Bone marrow (tissue), 2 donors: ENCODE data around the gene PATJ.

Experiments used
- DNase-seq, 2 donors: peaks; one replicate each; lab custom pipeline; 2025; lab: John Stamatoyannopoulos, UW

The PATJ gene

GRCh38 chr1:62052946-62053345 is 310.7 kb downstream of the PATJ start:
- no peak for DNase-seq

- no peak for DNase-seq
Measured at GRCh38 chr1:62054188-62054587, 311.9 kb downstream of the PATJ start.

GRCh38 chr1:62057230-62057629 is 314.9 kb downstream of the PATJ start:
- no peak for DNase-seq

DNA sequence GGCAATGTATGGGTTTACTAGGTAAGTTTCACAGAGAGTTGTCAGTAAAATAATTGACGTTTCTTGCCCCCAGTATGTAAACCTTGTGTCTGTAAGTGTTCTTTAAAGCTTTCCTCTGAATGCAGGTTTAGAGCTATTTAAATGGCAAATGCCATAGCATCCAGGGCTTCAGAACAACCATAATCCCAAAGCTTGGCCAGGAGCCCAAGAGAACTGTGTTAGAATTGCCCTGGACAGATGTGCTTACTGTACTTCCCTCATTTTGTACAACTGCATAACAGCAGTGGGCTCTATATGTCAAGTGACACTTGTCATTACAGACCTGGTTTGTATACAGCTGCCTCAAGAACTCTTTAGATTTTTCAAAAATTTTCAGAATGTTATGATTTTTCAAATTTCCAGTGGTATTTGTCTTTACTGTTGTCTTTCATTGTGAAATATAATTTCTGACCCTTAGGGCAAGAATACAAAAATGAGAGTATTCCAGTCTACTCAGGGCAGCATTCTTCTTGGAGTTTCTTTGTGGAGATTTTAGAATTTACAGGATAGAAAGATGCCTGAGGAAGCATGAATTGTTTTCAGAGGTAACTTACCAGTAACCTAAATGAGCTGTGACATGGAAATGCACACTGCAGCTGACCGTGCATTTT is 315.5 kb downstream of the PATJ start:
- no peak for DNase-seq

DNA sequence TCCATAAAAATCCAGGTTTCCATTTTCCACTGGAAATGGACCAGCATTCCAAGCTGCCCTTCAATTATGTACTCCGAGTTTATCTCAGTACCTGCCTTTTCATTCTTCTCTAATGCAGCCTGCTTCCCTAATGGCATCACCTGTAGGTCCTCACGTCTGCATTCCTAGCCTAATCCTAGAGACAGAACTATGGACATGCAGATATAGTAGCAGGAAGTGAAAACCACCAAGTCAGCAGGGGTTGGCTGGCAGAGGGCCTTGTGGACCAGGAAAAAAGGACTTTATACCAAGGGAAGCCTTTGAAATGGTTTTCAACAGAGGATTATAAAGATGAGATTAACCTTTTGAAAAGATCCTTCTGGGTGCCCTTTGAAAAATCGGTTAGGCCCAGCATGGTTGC is 316.7 kb downstream of the PATJ start:
- no peak for DNase-seq

DNA sequence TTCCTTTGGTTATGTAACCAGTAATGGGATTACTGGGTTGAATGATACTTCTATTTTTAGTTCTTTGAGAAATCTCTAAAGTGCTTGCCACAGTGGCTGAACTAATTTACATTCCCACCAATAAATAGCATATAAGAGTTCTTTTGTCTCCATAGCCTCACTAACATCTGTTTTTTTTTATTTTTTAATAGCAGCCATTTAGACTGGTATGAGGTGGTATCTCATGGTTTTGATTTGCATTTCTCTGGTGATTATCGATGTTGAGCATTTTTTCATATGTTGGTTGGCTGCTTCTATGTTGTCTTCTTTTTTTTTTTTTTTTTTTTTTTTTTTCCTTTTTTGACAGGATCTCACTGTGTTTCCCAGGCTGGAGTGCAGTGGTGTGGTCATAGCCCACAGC is 319.8 kb downstream of the PATJ start:
- DNase-seq: no peak

DNA sequence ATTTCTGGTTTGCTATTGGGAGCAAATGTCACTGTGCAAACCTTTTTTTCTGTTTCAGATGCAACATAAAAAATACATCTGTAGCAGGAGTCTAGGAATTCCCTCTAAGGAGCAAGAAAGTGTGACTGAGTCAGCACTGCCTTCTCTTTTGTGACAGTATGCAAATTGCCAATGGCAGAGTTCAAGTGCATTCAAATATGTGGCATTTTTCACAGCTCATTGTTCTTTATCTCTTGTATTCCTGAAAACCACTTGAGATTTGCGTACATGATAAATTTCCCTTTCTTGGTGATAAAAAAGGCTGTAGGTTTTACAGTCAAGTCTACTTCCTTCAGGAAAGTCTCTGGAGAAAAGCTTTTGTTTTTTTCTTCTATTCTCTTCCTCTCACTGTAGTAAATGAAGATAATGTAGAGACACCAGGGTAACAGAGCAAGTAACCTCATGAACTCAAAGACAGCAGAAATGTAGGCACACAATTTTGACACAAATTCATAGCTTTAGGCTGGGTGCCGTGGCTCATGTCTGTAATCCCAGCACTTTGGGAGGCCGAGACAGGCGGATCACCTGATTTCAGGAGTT is 322.6 kb downstream of the PATJ start:
- no peak for DNase-seq

- DNase-seq: no peak
Measured at GRCh38 chr1:62066713-62067112, 324.4 kb downstream of the PATJ start.

DNA sequence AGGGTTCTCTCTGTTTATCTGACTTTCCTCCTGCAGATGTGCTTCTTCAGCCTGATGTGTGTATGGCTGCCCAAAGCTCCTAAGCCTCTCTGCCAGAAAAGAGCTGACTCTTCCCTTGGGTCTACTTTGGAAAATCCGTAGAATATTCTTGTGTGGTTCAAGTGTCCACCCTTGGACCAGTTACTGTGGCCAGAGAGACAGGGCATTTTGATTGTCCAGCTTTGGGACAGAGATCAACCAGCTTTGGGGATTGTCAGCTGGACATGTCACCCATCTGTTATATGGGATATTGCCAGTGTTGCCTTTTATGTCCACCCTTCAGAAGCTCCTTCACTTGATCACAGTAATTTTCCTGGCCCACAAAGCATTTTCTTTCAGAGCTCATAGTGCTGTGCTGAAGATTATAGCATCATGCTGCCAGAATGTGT is 326.1 kb downstream of the PATJ start:
- DNase-seq: no peak

DNA sequence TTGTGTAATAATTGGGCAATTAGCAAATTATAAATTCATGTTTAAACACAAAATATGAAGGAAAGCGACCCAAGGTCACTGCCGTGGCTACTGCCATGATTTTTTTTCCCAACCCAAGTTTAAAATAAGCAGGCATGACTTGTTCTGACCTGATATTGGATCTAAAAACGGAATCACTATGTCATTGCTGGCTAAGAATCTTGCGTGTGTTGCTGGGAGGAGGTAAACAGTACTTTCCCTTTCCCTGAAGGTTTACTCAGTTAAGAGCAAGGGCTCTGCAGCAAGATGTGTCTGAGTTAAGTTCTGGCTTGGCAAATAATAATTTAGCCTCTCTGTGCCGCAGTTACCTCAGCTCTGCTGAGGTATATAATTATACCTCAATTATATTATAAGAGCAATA is 326.7 kb downstream of the PATJ start:
- no peak for DNase-seq

DNA sequence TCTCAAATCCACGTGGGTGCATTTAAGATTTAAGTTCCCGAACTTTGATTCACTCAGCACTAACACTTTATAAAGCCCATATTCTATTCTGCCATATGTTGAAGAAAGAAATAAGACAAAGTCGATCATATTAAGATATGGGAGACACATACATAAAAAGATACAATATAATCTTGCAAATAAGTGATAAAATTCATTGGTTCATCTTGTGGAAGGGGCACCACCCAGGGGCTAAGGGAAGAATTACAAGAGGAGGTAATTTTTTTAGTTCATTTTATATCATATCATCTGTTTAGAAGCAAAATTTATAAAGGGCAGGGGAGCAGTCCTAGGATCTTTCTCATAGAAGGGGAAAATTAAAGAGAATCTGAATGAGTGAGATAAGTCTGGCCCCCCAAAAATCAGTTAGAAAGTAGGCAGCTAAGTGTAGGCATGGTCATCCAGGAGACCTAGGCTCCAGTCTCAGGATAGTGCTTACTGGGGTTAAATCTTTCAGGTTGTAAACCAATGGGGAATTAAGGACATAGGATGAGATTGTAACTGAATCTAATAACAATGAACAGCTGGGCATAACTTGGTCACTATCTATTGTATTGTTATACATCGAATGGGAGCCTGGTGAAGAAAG is 328.2 kb downstream of the PATJ start:
- no peak for DNase-seq

GRCh38 chr1:62071695-62072094 is 329.4 kb downstream of the PATJ start:
- DNase-seq: no peak

DNA sequence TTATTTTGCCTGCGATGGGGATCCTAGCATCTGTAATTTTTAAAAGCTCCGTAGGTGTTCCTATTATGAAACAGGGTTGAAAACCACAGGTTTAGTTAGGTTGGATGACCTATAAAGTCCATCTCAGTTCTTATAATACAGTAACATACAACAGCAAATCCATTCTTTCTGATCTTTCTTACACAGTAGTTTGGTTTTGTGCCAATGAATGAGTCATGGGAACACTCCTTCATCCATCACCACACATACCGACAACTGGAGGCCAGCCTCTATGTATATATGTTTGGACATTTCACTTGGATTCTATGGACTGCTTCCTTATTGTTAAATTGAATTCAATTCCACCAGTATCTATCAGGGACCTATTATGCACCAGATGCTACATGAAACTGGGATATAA is 334.0 kb downstream of the PATJ start:
- DNase-seq: no peak

- no peak for DNase-seq
Measured at GRCh38 chr1:62077821-62078220, 335.5 kb downstream of the PATJ start.

DNA sequence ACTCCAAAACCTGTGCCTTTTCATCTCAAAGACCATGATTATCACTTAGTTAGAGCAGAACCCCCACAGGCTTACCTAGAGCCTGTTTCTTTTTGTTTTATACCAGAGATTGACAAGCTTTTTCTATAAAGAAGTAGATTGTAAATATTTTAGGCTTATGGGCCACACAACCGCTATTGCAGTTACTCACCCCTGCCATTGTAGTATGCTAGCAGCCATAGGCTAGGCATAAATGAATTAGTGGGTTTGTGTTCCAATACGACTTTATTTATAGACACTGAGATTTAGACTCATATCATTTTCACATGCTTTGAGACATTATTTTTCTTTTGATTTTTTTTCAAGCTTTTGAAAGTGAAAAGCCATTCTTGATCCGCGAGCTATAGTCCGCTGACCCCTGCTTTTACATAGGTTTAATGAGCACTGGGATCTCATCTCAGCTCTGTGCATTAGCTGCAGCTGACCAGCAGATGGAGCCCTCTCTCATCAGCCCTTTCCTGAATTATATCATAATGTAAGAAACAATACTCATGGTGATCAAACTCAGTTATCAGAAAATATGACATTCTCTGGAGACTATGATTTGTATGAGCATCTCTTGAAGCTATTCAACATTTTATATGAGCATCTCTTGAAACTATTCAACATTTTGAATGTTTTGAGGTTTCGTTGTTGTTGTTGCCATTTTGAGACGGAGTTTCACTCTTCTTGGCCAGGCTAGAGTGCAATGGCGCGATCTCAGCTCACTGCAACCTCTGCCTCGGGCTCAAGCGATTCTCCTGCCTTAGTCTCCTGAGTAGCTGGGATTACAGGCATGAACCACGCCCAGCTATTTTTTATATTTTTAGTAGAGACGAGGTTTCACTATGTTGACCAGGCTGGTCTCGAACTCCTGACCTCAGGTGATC is 340.4 kb downstream of the PATJ start:
- DNase-seq: no peak

GRCh38 chr1:62084310-62084890 is 342.1 kb downstream of the PATJ start:
- DNase-seq: no peak

DNA sequence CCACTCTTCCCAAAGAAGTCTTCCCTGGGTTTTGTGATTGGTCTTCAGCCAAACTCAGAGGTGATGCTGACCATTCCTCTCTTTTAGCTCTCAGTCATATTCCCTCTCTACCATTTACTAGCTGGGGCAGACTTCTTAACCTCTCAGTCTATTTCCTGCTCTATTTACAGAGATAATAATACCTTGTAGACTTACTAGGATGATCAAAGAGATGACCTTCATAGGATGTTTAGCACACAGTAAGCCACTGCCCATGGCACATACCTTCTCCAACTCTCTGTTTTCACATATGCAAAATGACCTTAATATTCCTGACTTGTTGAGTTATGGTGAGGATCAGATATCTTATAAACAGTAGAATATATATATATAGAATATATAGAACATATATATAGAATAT is 346.2 kb downstream of the PATJ start:
- no peak for DNase-seq

DNA sequence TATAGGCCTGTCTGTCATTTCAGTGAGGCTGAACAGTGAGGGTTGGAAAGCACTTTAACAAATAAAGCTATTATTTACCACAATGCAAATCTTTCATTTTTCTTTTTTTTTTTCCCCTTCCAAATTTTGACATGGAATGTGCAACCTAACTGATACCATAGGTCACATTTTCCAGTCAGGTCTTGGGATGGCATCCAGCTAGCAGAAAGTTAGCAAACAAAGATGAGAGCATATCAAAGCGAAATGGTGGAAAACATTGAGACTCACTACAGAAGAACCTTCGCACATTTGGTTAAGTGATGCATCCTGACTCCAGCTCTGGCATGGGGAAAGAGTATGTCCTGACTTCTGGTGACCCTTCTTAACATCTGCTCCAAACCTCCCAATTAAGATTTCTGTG is 347.3 kb downstream of the PATJ start:
- no peak for DNase-seq

DNA sequence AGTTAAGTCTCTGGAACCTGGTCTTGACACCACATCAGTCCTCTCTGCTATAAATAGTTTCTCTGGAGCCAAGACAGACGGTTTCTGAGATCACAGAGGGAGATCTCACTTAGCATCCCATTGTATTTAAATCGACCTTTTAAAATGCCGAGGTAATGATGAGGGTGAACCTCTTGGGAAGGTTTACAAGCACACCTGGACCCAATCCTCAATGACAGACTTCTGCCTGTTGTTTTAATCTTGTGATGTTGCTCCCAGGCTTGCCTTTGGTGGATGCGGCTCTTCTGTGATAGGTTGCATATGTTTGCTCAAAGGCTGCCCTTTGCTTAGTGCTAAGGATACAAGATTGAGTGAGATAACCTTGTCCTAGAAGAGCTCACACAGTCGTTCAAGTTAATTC is 347.7 kb downstream of the PATJ start:
- no peak for DNase-seq

DNA sequence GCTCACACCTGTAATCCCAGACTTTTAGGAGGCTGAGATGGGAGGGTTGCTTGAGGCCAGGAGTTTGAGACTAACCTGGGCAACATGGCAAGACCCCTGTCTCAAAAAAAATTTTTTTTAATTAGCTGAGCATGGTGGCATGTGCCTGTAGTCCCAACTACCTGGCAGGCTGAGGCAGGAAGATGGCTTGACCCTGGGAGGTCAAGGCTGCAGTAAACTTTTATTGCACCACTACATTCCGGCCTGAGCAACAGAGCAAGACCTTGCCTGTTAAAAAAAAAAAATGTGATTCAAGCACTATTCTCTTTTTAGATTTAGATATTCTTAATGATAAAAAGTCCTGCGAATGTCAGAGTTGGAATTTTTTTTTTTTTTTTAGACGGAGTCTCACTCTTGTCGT is 349.8 kb downstream of the PATJ start:
- DNase-seq: no peak

GRCh38 chr1:62093261-62093660 is 351.0 kb downstream of the PATJ start:
- no peak for DNase-seq

DNA sequence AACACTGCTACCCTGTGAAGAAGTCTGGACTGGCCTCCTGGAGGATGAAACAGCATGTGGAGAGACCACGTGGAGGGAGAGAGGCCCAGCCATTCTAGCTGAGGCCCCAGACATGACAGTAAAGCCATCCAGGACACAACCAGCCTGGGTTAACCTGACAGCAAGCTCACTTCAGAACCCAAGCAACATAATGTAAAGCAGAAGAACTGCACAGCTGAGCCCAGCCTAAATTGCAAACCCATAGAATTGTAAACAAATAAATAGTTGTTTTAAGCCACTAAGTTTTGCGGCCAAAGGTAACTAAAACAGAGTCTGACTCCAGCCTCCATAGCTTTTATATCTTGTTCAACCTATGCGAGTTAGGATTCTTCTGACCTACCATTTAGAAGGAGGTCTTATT is 355.2 kb downstream of the PATJ start:
- DNase-seq: no peak
